NCI-H524 (cell line): ENCODE data around the gene FUT9.
"Not testable (repeated sequence)": the region's sequence is repeated elsewhere in the genome, so short reads cannot be mapped to it uniquely, and the experiment has no call there.

Experiments used
- DNase-seq, 2 experiments: peaks; one replicate each; lab custom pipeline; 2025; lab: John Stamatoyannopoulos, UW

Gene FUT9

DNA sequence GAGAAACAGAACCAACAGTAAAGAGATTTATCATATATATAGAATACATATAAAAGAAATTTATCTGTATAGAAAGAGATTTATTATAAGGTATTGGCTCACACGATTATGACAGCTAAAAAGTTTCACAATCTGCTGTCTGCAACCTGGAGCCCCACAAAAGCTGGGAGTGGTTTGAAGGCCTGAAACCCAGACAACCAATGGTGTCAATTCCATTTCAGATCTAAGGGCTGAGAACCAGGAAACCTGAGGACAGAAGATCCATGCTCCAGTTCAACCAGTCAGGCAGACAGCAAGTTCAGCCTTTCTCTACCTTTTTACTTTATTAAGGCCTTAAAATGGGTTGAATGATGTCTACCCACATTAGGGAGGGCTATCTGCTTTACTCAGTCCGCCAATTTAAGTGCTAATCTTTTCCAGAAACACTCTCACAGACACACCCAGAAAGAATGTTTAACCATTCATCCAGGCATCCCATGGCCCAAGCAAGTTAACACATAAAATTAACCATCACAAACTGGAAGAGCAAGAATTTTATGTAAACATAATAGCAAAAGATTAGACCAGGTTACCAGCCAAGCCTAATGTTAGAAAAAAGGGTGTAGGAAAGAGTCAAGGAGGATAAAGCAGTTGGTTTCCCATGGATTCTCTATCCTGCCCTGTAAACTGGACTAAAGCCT, 170.9 kb downstream of the FUT9 start:
- no peak for DNase-seq

DNA sequence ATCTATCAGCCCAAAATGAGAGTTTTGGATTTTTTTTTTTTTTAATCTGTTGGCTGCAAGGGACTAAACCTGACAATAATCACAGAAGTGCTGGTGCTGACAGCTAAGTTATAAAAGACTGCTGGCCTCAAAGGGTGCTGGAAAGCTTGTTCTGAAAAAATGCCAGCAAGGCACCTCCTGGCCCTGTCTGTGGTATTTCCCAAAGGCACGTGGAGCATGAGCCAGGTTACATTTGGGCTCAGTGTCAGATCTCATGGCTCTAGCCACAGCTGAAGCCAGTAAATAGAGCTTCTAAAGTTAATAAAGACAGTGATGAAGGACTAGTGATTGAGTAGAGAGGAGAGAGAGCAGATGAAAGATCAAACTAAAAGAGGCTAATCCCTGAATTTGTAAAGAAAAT, 178.9 kb downstream of the FUT9 start:
- DNase-seq: no peak

GRCh38 chr6:96195272-96195671, 179.5 kb downstream of the FUT9 start:
- DNase-seq: no peak

- DNase-seq: no peak
Observed at GRCh38 chr6:96196633-96197032, 180.9 kb downstream of the FUT9 start.

DNA sequence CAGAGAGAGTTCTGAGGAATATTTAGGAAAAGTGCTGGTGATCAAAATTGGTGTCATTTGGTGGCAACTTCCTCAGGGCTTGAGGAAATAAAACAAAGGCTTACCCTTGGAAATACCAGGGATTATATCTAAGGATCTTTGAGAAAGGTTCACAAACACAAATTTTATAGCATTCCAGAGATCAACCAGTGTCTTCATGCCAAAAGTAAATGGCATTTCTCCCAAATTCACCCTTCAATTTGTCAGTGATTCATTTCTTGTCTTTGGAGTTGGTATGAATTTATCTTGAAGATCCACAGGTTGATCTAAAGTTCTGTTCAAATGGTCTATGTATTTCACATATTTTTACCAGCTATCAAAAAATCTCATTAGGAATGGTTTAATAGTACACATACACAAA, 181.5 kb downstream of the FUT9 start:
- DNase-seq: no peak

- DNase-seq: no peak
Observed at GRCh38 chr6:96202571-96202970, 186.8 kb downstream of the FUT9 start.

GRCh38 chr6:96211341-96211740, 195.6 kb downstream of the FUT9 start:
- DNase-seq: no peak

GRCh38 chr6:96212066-96212465, 196.3 kb downstream of the FUT9 start:
- peak in 1 of 2 experiments; percentile 40 for DNase-seq

- no peak for DNase-seq
Observed at GRCh38 chr6:96213784-96214183, 198.0 kb downstream of the FUT9 start.

DNA sequence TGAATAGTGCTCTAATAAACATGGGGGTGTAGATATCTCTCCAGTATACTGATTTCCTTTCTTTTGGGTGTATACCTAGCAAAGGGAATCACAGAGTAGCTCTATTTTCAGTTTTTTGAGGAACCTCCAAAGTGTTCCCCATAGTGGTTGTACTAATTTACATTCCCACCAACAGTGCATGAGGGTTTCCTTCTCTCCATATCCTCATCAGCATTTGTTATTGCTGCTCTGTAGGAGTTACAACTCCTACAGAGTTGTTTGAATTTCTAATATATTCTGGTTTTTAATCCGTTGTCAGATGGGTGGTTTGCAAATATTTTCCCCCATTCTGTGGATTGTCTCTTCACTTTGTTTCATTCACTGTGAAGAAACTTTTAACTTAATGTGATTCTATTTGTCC, 207.9 kb downstream of the FUT9 start:
- no peak for DNase-seq

- no peak for DNase-seq
Observed at GRCh38 chr6:96227135-96227534, 211.4 kb downstream of the FUT9 start.

GRCh38 chr6:96234444-96234843, 218.7 kb downstream of the FUT9 start:
- DNase-seq: no peak

- DNase-seq: no peak
Observed at GRCh38 chr6:96235927-96236326, 220.2 kb downstream of the FUT9 start.

- no peak for DNase-seq
Observed at GRCh38 chr6:96236471-96236870, 220.7 kb downstream of the FUT9 start.

- DNase-seq: no peak
Observed at GRCh38 chr6:96237638-96238347, 222.0 kb downstream of the FUT9 start.

DNA sequence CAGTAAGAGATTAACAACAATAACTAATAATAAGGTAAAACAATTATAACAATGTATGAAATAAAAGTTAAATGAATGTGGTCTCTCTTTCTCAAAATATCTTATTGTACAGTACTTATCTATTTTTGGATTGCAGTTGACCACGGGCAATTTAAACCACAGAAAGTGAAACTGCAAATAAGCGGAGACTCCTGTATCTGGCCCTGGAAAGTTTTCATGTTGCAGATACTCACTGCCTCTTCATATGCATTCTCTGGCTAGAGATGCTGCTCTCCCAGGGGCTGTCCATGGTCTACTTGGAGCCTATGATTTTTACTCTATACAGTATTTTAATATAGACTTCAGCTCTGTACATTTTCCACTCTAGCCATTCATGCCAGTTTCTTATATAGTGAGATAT, 230.8 kb downstream of the FUT9 start:
- DNase-seq: no peak

DNA sequence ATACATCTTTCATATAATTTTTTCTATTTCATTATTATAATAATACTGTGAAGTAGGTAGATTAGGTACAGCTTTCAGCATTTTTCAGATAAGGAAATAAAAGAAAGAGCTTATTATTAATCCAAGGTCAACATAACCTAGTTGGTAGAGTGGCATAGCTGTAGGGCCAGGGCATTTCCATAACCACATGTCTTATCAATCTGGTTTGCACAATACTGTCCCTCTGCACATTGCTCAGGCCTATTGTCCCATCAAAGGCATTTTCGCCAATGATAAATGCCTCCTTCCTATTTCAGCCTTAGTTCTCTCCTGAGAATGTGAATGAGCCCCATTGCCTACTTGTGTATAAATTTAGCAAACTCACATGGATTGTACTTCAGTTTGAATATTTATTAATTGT, 234.0 kb downstream of the FUT9 start:
- DNase-seq: no peak

DNA sequence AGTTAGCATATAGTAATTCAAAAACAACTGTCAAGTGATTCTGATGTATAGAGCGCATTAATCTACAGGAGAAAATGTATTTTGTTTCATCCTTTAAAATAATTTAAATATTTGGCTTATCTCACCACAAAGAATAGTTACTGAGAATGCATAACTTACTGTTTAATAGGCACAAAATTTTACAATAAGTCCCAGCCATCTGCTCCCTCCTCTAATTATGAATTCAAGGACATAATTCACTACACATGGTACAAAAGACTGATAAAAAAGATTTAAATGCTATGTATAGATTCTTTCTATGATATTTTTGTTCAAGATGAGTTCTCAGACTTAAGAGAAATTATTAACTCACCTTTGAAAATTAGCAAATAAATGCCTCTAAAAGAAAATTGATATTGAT, 242.0 kb downstream of the FUT9 start:
- DNase-seq: peak in 1 of 2 experiments; percentile 45

- DNase-seq: not testable (repeated sequence)
Observed at GRCh38 chr6:96260787-96261430, 245.1 kb downstream of the FUT9 start.
